HG02642 (cell line): Measurements from ENCODE around the gene PJA2.

ENCODE experiments used
- ATAC-seq: cut with Tn5 transposase; IDR thresholded peaks from one replicate; pipeline ENCODE4 v1.9.1; 2021; ENCODE audit warnings: mild to moderate bottlenecking; ENCODE audit not compliant: unreplicated experiment, poor library complexity

Gene PJA2

GRCh38 chr5:109351988-109352864 lies 57.5 kb downstream of the PJA2 start:
- ATAC-seq = no peak

GRCh38 chr5:109350537-109351270 lies 59.1 kb downstream of the PJA2 start:
- ATAC-seq = no peak

- no peak for ATAC-seq
Observed at GRCh38 chr5:109349388-109349787, 60.4 kb downstream of the PJA2 start.

- ATAC-seq = no peak
Observed at GRCh38 chr5:109347252-109347888, 62.4 kb downstream of the PJA2 start.

- no peak for ATAC-seq
Observed at GRCh38 chr5:109345699-109346098, 64.1 kb downstream of the PJA2 start.

GRCh38 chr5:109340351-109340750 lies 69.4 kb downstream of the PJA2 start:
- no peak for ATAC-seq

GRCh38 chr5:109335114-109335513 lies 74.7 kb downstream of the PJA2 start:
- ATAC-seq = no peak

- ATAC-seq = no peak
Observed at GRCh38 chr5:109334056-109334455, 75.7 kb downstream of the PJA2 start.

GRCh38 chr5:109329333-109330237 lies 80.2 kb downstream of the PJA2 start:
- no peak for ATAC-seq

GRCh38 chr5:109328626-109329025 lies 81.1 kb downstream of the PJA2 start:
- ATAC-seq = no peak

- no peak for ATAC-seq
Observed at GRCh38 chr5:109327570-109327969, 82.2 kb downstream of the PJA2 start.

- no peak for ATAC-seq
Observed at GRCh38 chr5:109326919-109327318, 82.9 kb downstream of the PJA2 start.

- ATAC-seq = no peak
Observed at GRCh38 chr5:109325456-109325855, 84.3 kb downstream of the PJA2 start.

GRCh38 chr5:109324931-109325330 lies 84.8 kb downstream of the PJA2 start:
- no peak for ATAC-seq

GRCh38 chr5:109324351-109324750 lies 85.4 kb downstream of the PJA2 start:
- ATAC-seq = no peak

GRCh38 chr5:109322694-109323093 lies 87.1 kb downstream of the PJA2 start:
- ATAC-seq = no peak

GRCh38 chr5:109319351-109319750 lies 90.4 kb downstream of the PJA2 start:
- no peak for ATAC-seq

- ATAC-seq = no peak
Observed at GRCh38 chr5:109318455-109319108, 91.2 kb downstream of the PJA2 start.

GRCh38 chr5:109316634-109317033 lies 93.1 kb downstream of the PJA2 start:
- no peak for ATAC-seq

GRCh38 chr5:109315245-109315644 lies 94.5 kb downstream of the PJA2 start:
- no peak for ATAC-seq
